ENCODE results near the gene GART.
A peak's percentile ranks its signal among the peaks of the same experiment; 100 is the strongest.
"Not testable (repeated sequence)": the region's sequence is repeated elsewhere in the genome, so short reads cannot be mapped to it uniquely, and the experiment has no call there.

The GART gene

DNA sequence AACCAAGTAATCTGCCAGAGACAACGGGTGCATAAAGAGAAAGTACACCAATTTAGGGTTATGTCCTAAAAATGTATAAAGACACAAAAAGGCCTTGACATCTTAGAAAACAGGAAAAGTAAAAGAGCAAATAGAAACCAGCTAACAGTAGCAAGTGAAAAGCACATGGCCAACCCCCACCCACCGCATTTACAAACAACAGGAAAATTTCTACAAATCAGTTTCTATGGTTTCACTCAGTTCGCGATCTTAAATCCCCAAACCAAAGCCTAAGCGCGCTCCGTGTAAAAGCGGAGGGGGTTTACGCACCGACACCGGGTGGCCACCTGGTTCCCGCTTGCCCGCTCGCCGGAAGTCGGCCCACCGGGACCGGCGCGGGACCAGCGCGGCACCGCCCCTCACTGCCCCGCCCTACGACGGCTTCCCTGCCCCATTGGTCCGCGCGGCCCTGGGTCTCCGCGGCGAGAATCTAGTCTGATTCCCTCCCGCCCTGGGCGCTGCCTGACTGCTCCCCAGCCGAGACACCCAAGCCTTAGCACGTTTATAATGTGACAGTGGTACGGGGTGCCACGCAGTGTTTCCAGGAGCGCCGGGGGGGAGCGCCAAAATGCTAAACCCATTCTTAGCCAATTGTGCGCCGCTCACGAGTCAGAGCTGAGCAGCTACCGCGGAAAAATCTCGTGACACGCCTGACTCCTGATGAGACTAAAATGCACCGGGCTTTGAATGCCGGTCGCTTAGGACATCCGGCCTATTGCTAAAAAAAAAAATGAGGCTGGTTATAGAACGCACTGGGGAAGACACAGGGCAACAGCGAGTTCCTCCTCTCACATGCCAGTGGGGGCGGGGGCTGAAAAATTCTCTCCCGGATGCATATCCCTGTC is at the start of gene GART:
TSS of gene GART (minus strand) at position 362 of the 884 bp plus-strand sequence. CDS start 2,802 bp downstream, outside the sequence.
- peak; percentile 91 for DNase-seq (ENCODE audit: low spot score)

- DNase-seq (ENCODE audit: low spot score): peak; percentile 86
Observed at GRCh38 chr21:33588485-33589335, 46.8 kb upstream of the GART start, which contains the start of gene DONSON. TSS of gene DONSON (minus strand) at chr21:33588684. CDS start at chr21:33588641, 43 bp downstream.

GRCh38 chr21:33587792-33588484 is 46.0 kb upstream of the GART start:
- DNase-seq (ENCODE audit: low spot score): no peak

DNA sequence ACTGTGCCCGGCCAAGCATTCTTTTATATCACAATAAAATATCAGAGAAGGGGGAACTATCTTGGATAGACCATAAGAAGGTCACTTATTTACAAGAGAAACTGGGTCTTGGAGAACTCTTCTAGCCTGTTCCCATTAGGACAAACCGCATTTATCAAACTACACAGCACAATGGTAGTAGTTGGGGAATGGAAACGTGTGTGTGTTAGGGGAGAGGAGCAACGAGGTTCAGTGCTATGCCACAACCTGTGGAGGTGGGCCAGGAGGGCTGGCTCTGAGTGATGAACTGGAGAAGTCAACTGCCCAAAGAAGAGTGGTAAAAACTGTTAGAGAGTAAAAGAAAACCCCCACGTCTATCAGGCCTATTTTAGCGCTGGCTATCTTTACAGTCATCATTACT is 45.0 kb upstream of the GART start:
- no peak for DNase-seq (ENCODE audit: low spot score)

- DNase-seq (ENCODE audit: low spot score): no peak
Observed at GRCh38 chr21:33584455-33584854, 42.5 kb upstream of the GART start.

GRCh38 chr21:33578959-33579542 is 37.1 kb upstream of the GART start:
- DNase-seq (ENCODE audit: low spot score): no peak

- DNase-seq (ENCODE audit: low spot score): no peak
Observed at GRCh38 chr21:33578214-33578613, 36.3 kb upstream of the GART start.

GRCh38 chr21:33576741-33577141 is 34.8 kb upstream of the GART start:
- DNase-seq (ENCODE audit: low spot score): not testable (repeated sequence)

DNA sequence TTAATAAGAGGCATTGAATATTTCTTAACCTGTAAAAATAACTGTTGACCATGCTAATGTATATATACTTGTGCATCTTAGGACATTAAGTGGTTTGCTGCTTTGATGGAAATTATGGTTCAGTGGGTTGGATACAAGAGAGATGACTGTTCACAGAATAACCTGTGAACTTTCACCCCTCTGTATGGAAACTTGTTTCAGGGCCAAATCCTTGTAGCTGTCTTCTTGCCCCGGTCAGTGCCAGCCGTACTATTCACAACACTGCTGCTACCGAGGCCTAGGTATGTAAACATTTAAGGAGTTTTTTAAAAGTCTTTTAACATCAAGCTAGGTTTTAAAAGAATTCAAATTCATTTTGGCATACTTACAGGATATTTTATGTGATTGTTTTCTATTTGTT is 30.4 kb upstream of the GART start:
- DNase-seq (ENCODE audit: low spot score): no peak

DNA sequence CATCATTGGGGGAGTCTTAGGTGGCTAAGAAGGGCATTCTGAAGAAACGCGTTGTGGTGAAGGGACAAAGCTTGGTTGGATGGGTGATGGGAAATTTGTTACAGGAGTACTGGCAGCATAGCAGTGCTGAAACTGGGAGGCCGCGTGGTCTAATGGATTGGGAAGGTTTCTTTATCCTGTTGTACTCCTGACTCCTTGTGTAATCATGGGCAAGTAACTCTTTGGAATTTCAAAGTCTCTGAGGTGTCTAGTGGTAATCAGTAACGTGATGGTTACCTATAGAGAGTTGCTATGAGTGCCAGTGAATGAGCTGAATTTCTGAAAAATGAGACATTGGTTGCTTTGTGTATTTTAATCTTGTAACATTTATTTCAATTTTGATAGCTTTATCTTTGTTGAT is 28.1 kb upstream of the GART start:
- no peak for DNase-seq (ENCODE audit: low spot score)

- no peak for DNase-seq (ENCODE audit: low spot score)
Observed at GRCh38 chr21:33568448-33568847, 26.5 kb upstream of the GART start.

DNA sequence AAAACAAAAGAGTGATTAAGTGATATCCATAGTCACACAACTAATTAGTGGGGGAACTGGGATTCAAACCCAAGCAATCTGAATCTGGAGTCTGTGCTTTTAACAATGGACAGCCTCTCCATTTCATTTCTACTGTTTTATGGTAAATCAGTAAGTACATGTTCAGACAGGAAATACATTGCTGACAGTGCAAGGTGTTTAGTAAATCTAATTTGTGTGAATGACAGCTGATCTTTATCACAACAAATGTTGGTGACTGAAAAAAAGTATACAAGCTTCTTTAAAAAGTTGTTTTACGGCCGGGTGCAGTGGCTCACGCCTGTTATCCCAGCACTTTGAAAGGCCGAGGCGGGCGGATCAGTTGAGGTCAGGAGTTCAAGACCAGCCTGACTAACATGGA is 26.0 kb upstream of the GART start:
- DNase-seq (ENCODE audit: low spot score): no peak

DNA sequence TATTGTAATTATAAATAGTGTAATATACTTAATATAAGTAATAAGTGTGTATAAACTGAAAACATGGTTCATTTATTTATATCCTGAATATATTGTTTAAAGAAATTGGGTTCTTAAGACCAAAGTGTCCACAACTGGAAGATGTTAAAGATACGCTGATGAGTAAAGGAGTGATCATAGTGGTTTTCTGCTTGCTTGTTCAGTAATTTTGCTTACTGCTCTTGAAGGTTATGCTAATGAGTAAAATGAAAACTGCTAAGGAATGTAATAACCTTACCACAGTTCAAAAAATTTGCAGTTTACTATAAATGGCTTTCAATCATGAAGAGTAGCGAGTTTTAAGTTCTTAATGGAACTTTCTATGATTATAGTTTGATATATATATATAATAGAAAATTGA is 24.6 kb upstream of the GART start:
- DNase-seq (ENCODE audit: low spot score): no peak

GRCh38 chr21:33562389-33562788 is 20.5 kb upstream of the GART start:
- no peak for DNase-seq (ENCODE audit: low spot score)

DNA sequence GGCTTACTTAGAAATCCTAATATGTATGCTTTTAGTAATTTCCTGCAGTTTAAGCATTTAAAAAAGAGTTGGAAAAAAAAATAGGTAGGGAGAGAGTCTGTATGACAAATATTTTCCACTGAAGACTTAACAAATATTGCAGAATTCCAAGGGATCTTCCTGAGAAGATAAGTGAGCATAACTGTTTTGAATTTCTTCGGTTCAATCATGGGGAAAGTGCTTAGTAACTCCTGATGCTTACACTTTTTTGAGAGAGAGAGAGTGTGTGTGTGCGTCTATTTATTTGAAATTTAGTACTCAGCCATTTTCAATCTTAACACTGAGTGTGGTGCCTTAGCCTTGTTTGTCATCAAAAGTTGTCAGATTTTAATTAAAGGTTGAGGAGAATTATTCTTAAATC is 19.5 kb upstream of the GART start:
- DNase-seq (ENCODE audit: low spot score): no peak

- no peak for DNase-seq (ENCODE audit: low spot score)
Observed at GRCh38 chr21:33560965-33561364, 19.0 kb upstream of the GART start.

DNA sequence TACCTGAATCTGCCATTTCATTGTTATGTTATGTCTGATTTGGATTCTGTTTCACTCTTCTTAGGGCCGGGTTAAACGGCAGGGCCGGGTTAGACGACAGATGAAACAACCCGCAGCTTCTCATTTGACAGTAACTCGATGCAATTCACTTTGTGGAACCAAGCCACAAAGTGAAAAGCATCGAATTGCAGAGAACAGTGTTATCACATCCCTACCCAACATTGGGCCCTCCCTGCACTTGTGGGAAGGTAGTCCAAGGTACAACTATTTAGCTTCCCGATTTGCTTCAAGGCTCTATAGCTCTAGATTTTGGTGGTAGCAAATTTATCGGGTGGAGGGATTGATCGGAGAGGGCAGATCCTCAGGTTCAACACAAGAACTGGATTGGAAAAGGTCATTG is 17.9 kb upstream of the GART start:
- DNase-seq (ENCODE audit: low spot score): no peak

- DNase-seq (ENCODE audit: low spot score): no peak
Observed at GRCh38 chr21:33558777-33559421, 17.0 kb upstream of the GART start.

DNA sequence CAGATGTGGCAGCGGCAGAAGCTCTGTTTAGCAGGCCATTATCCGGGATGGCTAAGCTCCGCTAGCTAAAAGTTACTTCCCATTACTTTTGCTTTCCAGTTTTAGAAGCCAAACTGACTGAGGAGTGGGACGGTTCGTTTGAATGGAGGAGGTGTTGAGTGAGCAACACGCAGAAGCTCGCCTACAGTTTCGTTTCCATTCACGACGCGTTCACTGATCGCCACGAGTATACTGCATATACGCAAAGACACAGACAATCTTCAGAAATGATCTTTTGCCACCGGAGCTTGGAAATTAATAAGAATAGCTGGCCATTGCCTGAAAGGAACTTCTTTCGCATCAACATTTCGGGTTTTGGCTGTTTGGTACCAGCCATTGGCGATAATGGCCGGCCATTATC is 15.5 kb upstream of the GART start:
- no peak for DNase-seq (ENCODE audit: low spot score)

DNA sequence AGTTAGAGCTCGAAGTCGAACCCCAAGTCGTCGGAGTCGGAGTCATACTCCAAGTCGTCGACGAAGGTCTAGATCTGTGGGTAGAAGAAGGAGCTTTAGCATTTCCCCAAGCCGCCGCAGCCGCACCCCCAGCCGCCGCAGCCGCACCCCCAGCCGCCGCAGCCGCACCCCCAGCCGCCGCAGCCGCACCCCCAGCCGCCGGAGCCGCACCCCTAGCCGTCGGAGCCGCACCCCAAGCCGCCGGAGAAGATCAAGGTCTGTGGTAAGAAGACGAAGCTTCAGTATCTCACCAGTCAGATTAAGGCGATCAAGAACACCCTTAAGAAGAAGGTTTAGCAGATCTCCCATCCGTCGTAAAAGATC is 13.0 kb upstream of the GART start:
- no peak for DNase-seq (ENCODE audit: low spot score)

DNA sequence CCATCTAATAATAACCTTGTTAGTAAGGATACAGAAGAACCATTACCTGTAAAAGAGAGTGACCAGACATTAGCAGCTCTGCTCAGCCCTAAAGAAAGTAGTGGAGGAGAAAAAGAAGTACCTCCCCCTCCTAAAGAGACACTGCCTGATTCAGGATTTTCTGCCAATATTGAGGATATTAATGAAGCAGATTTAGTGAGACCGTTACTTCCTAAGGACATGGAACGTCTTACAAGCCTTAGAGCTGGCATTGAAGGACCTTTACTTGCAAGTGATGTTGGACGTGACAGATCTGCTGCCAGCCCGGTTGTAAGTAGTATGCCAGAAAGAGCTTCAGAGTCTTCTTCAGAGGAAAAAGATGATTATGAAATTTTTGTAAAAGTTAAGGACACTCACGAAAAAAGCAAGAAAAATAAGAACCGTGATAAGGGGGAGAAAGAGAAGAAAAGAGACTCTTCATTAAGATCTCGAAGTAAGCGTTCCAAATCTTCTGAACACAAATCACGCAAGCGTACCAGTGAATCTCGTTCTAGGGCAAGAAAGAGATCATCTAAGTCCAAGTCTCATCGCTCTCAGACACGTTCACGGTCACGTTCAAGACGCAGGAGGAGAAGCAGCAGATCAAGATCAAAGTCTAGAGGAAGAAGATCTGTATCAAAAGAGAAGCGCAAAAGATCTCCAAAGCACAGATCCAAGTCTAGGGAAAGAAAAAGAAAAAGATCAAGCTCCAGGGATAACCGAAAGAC is 12.5 kb upstream of the GART start:
- DNase-seq (ENCODE audit: low spot score): no peak
